Right forelimb (tissue), 1 donor: ENCODE data around the gene MAML1.
"Not testable (repeated sequence)": the region's sequence is repeated elsewhere in the genome, so short reads cannot be mapped to it uniquely, and the experiment has no call there.

Source experiments
- DNase-seq: peaks from one replicate; pipeline ENCODE4 v3.0.0-alpha.2; 2018

Gene MAML1

GRCh38 chr5:179732918-179733771 lies 523 bp downstream of the MAML1 start:
- peak; percentile 70 for DNase-seq

DNA sequence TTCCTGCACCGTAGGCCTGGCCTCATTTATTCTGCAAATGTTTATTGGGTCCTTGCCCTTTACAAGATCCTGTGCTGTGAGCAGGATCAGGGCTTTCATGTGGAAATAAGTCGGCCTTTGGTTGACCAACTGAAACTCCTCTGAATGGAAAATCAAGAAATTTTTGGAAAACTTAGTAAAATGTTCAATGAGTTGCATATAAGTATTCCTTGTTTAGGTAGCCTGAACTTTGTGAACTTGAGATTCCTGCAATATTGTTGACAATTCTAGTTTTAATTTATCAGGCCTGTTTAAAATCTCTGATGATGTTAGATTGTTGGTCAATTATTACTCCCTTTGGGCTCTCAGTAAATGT lies 1.1 kb downstream of the MAML1 start:
- DNase-seq, result no peak

DNA sequence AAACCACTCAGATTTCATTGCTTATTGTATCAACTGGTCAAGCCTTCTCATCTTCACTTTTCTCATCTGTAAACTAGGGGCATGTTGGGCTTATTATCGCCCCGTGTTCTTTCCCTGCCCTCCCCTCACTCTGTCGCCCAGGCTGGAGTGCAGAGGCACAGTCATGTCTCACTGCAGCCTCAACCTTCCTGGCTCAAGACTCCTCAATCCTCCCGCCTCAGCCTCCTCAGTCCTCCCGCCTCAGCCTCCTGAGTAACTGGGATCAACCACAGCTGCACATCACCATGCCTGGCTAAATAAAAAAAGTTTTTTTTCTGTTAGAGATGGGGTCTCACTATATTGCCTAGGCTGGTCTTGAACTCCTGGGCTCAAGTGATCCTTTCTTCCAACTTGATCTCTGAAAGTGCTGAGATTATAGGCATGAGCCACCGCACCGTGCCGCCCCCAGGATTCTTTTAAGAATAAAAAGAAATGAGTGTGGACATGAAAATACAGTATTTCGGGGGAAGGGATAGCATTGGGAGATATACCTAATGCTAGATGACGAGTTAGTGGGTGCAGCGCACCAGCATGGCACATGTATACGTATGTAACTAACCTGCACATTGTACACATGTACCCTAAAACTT lies 2.0 kb downstream of the MAML1 start:
- no peak for DNase-seq

DNA sequence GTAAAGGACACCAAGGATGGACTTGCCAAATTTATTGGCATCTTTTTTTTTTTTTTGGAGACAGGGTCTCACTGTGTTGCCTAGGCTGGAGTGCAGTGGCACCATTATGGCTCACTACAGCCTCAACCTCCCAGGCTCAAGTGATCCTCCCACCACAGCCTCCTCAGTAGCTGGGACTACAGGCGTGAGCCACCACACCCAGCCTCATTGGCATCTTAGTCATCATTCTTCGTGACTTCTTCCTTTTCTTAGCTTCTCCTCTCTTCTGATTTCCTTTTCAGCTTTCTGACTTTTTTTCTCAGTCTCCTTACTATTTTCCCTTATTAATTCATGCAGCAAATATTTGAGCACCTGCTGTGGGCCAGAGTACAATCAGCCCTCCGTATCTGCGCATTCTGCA lies 6.1 kb downstream of the MAML1 start:
- no peak for DNase-seq

DNA sequence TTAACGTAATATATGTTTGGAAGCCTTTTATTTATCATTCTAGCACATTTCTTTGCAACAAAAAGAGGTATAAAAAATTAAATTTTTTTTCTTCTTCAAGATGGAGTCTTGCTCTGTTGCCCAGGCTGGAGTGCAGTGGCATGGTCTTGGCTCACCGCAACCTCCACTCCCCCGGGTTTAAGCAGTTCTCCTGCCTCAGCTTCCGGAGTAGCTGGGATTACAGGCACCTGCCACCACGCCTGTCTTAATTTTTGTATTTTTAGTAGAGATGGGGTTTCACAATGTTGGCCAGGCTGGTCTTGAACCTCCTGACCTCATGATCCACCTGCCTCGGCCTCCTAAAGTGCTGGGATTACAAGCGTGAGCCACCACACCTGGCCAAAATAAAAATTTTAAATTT lies 11.5 kb downstream of the MAML1 start:
- not testable (repeated sequence) for DNase-seq

DNA sequence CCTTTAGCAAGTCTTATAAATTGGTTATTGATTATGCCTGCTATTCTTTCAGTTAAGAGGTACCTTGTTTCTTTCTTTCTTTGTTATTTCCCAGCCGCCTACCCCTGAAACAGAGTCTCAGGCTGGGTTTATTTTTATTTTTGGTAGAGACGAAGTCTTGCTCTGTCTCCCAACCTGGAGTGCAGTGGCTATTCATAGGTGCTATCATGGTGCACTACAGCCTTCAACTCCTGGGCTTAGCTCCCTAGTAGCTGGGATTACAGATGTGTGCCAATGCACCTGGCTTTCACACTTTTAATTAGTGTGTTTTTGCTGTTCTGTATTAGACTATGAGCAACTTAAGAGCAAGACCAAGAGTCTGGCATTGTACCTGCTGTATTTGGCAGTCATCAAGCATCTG lies 14.2 kb downstream of the MAML1 start:
- no peak for DNase-seq

- no peak for DNase-seq
Measured at GRCh38 chr5:179747811-179748210, 15.2 kb downstream of the MAML1 start.

DNA sequence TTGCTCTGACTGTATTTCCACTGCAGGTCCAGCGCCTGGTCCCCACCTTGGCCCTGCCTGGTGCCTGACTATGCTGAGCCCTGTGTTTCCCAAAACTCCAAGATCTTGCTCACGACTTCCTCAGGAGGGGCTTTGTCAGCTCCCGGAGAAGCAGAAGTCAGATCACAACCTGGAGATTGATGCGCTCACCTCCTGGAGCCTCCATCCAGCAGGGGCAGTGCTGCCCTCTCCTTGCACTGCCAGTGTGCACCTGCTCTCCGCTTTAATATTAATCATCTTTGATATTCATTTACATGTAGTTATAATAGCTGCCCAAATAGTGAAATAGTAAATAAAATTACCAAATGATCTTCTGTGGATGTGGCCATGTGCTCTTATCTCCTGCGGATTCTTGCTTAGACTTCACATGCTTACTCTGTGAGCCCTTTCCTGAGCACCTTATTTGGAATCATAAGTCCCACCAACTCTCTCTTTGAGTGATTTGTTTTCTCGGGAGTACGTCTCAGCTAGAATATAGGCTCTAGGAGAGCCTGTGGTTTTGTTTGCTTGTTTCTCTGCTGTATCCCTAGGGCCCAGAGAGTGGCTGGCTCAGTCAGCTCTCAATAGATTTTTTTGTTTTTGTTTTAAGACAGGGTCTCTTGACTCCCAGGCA lies 17.4 kb downstream of the MAML1 start:
- no peak for DNase-seq

GRCh38 chr5:179753971-179754370 lies 21.3 kb downstream of the MAML1 start:
- DNase-seq, result no peak

- no peak for DNase-seq
Measured at GRCh38 chr5:179755022-179755421, 22.4 kb downstream of the MAML1 start.

DNA sequence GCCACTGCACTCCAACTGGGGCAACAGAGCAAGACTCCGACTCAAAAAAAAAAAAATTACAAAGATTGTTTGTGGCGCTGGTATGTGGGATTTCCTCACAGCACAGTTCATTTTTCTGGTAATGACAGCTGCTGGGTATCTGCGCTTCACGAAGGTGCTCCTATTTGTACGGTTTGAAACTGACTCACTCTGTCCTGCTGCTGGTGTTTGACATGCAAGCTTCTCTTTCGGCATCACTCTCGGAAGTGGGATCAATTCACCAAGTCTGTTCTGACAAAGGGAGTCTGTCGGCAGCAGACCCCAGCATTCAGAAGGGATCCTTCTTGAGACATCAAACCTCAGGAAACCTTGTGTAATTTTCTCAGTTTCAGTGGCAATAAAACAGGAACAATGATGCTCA lies 26.3 kb downstream of the MAML1 start:
- DNase-seq, result no peak

GRCh38 chr5:179759581-179760551 lies 27.2 kb downstream of the MAML1 start:
- no peak for DNase-seq

GRCh38 chr5:179762079-179762780 lies 29.6 kb downstream of the MAML1 start:
- no peak for DNase-seq

- no peak for DNase-seq
Measured at GRCh38 chr5:179762781-179763176, 30.2 kb downstream of the MAML1 start.

- no peak for DNase-seq
Measured at GRCh38 chr5:179763215-179763945, 30.8 kb downstream of the MAML1 start.

DNA sequence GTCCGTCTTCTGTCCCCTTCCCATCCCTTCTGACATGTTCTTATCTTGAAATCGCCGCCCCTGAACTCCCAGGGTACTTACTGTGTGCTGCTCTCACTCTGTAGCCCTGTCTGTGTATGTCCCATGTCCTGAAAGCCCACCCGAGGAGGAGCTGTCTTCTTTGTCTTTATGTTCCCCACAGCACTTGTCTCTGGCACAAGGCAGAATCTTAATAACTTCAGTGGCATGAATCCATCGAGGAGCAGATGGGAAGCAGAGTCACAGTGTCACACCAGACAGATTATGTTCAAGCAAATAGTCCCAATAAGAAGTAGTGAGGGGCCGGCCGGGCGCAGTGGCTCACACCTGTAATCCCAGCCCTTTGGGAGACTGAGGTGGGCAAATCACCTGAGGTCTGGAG lies 31.4 kb downstream of the MAML1 start:
- no peak for DNase-seq

DNA sequence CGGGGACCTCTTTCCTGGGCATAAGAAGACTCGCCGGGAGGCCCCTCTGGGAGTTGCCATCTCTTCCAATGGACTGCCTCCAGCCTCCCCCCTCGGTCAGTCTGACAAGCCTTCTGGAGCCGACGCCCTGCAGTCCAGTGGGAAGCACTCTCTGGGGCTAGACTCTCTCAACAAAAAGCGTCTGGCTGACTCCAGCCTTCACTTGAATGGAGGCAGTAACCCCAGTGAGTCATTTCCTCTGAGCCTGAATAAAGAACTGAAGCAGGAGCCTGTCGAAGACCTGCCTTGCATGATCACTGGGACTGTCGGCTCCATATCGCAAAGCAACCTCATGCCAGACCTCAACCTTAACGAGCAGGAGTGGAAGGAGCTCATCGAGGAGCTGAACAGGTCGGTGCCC lies 32.8 kb downstream of the MAML1 start:
- no peak for DNase-seq

GRCh38 chr5:179766021-179766725 lies 33.6 kb downstream of the MAML1 start:
- DNase-seq, result no peak

DNA sequence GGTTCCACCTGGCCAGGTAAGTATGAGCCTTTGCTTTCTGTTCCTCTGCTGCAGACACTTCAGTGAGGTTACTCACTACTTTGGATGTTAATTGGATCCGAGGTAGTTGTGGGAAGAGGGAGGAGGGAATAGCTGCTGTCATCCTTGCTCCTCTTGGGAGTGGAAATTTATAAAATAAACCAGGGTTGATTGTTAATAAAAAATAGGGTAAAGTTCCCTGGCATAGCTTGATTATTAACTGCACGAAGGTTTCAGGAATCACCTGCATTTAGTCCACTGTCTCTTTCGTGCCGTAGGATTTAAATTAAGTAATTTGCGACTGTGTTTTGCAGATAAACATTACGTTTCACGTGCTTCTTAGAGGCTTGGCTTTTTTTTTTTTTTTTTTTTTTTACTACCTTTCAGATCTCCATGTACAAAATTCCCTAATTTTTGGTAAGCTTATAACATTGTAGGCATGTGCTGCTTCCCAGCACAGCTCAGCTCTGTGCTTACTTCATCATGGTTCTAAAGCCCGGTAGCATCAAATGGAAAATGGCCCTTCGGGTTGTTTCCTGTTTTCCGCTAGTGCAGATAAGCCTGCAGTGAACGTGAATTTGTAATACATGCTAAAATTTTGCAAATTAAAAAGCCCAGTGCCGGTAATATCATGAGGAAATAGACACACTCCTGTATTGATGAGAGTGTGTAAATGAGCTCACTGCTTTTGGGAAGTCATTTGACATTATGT lies 34.3 kb downstream of the MAML1 start:
- no peak for DNase-seq

GRCh38 chr5:179767496-179768100 lies 35.0 kb downstream of the MAML1 start:
- DNase-seq, result no peak
